ENCODE data around the gene NUP98.
"Not testable (repeated sequence)": the region's sequence is repeated elsewhere in the genome, so short reads cannot be mapped to it uniquely, and the experiment has no call there.

NUP98 gene

GRCh38 chr11:3826721-3827120, 29.4 kb upstream of the NUP98 start:
- DNase-seq (ENCODE audit: low spot score): no peak

- no peak for DNase-seq (ENCODE audit: low spot score)
These were observed 28.3 kb upstream of the NUP98 start for GRCh38 chr11:3825473-3826154.

- DNase-seq (ENCODE audit: low spot score): peak; percentile 72
These were observed 27.5 kb upstream of the NUP98 start for GRCh38 chr11:3824714-3825472.

- no peak for DNase-seq (ENCODE audit: low spot score)
These were observed 26.6 kb upstream of the NUP98 start for GRCh38 chr11:3823762-3824506.

- no peak for DNase-seq (ENCODE audit: low spot score)
These were observed 25.9 kb upstream of the NUP98 start for GRCh38 chr11:3823303-3823702.

GRCh38 chr11:3822312-3822711, 25.0 kb upstream of the NUP98 start:
- no peak for DNase-seq (ENCODE audit: low spot score)

- no peak for DNase-seq (ENCODE audit: low spot score)
These were observed 23.6 kb upstream of the NUP98 start for GRCh38 chr11:3820971-3821370.

GRCh38 chr11:3817181-3817800, 19.9 kb upstream of the NUP98 start:
- no peak for DNase-seq (ENCODE audit: low spot score)

- no peak for DNase-seq (ENCODE audit: low spot score)
These were observed 19.3 kb upstream of the NUP98 start for GRCh38 chr11:3816673-3817072.

- DNase-seq (ENCODE audit: low spot score): no peak
These were observed 18.5 kb upstream of the NUP98 start for GRCh38 chr11:3815845-3816244.

- not testable (repeated sequence) for DNase-seq (ENCODE audit: low spot score)
These were observed 17.5 kb upstream of the NUP98 start for GRCh38 chr11:3814832-3815231.

GRCh38 chr11:3810951-3811350, 13.6 kb upstream of the NUP98 start:
- no peak for DNase-seq (ENCODE audit: low spot score)

GRCh38 chr11:3810446-3810845, 13.1 kb upstream of the NUP98 start:
- no peak for DNase-seq (ENCODE audit: low spot score)

GRCh38 chr11:3809624-3809928, 12.2 kb upstream of the NUP98 start:
- DNase-seq (ENCODE audit: low spot score): no peak

- peak; percentile 67 for DNase-seq (ENCODE audit: low spot score)
These were observed 11.7 kb upstream of the NUP98 start for GRCh38 chr11:3808861-3809623.

GRCh38 chr11:3807909-3808860, 10.8 kb upstream of the NUP98 start, which contains the start of gene PGAP2:
Gene PGAP2 (plus strand): TSS chr11:3808560. CDS start chr11:3811260, 2,700 bp downstream.
- DNase-seq (ENCODE audit: low spot score): peak; percentile 75

- DNase-seq (ENCODE audit: low spot score): no peak
These were observed 6.6 kb upstream of the NUP98 start for GRCh38 chr11:3803726-3804495.

- DNase-seq (ENCODE audit: low spot score): no peak
These were observed 4.8 kb upstream of the NUP98 start for GRCh38 chr11:3802011-3802790.

- DNase-seq (ENCODE audit: low spot score): no peak
These were observed 2.5 kb upstream of the NUP98 start for GRCh38 chr11:3799873-3800272.
